ENCODE results near the gene TMEM151B.

The TMEM151B gene

GRCh38 chr6:44352259-44352658 lies 82.0 kb downstream of the TMEM151B start:
- in situ Hi-C loops (cut with HindIII; ENCODE audit: low sequenced_read_pairs) = no loop called here
- TF ChIP-seq CTCF (IDR thresholded peaks at IDR 0.05; ENCODE audit: low read depth, low read length, missing control alignments) = no peak
- no peak for DNase-seq (ENCODE audit: low read depth)
- H3K4me3 ChIP-seq (ENCODE audit: low read depth, low read length) = no peak overlapping the region

DNA sequence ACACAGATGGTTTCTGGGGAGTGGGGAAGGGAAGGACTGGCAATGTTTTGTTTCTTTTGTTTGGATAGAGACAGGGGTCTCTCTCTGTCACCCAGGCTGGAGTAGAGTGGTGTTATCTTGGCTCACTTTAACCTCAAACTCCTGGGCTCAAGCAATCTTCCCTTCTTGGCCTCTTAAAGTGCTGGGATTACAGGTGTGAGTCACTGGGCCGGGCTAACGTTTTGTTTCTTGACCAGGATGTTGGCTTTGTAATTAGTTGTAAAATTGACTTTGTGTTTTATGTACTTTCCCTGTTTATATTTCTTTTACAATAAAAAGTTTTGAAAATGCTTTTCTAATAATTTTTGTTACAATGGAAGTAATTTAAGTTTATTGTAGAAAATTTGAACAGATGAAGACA lies 83.1 kb downstream of the TMEM151B start:
- DNase-seq (ENCODE audit: low read depth) = no peak
- H3K4me3 ChIP-seq (ENCODE audit: low read depth, low read length) = no peak overlapping the region
- no peak for TF ChIP-seq CTCF (IDR thresholded peaks at IDR 0.05; ENCODE audit: low read depth, low read length, missing control alignments)
- in situ Hi-C loops (cut with HindIII; ENCODE audit: low sequenced_read_pairs) = no loop called here

DNA sequence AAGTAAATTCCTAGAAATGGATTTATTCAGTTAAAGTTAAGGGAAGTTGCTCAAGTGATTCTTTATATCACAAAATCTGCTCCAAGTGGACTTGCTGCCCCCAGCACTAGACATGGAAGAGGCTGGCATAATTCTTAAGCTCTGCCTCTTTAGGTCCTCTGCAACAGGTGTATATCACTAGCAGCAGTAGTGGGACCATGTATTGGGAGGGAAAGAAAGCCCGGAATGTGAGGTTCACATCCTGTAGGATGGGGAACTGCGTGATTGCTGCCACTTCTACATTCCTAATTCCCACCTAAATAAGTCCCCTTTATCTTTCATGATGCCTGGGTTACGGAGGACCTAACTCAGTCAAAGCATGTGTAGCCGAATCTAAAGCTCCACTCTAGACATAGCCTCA lies 85.4 kb downstream of the TMEM151B start:
- H3K4me3 ChIP-seq (ENCODE audit: low read depth, low read length) = no peak overlapping the region
- DNase-seq (ENCODE audit: low read depth) = no peak
- TF ChIP-seq CTCF (IDR thresholded peaks at IDR 0.05; ENCODE audit: low read depth, low read length, missing control alignments) = no peak
- in situ Hi-C loops (cut with HindIII; ENCODE audit: low sequenced_read_pairs) = no loop called here

DNA sequence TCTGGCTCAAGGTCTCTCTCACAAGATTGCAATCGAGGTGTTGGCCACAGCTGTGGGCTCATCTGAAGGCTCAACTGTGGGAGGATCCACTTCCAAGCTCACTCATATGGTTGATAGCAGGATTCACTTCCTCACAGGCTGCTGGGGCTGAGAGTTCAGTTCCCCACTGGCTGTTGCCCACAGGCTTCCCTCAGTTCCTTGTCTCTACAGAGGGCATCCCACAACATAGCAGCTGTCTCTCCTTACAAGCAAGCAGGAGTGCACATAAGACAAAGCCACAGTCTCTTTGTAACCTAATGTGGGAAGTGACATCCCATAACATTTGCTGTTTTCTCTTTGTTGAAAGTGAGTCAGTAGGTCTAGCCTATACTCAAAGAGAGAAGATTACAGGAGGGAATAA lies 86.2 kb downstream of the TMEM151B start:
- no peak for DNase-seq (ENCODE audit: low read depth)
- no peak for TF ChIP-seq CTCF (IDR thresholded peaks at IDR 0.05; ENCODE audit: low read depth, low read length, missing control alignments)
- in situ Hi-C loops (cut with HindIII; ENCODE audit: low sequenced_read_pairs) = no loop called here
- H3K4me3 ChIP-seq (ENCODE audit: low read depth, low read length) = no peak overlapping the region
